ENCODE measurements around the gene BRAF.
"Not testable (repeated sequence)": the region's sequence is repeated elsewhere in the genome, so short reads cannot be mapped to it uniquely, and the experiment has no call there.

BRAF gene

DNA sequence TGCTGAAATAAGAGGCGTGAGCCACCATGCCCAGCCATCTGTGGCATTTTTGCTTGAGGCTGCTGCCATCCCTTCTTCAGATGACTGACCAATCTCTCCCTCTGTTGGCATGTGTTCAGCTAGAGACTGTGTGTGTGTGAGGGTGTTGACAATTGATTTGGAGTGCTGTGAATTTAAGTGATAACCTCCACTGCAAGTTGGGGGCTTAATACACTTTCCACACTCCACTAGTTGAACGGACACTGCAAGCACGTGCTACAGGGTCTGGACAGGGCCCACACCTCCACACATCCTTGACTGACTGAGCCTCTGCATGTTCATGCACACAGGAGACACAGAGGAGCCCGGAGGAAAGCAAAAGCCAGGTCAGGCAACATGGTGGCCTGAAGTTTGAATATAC lies 51.3 kb downstream of the BRAF start:
- FAIRE-seq, result no peak

DNA sequence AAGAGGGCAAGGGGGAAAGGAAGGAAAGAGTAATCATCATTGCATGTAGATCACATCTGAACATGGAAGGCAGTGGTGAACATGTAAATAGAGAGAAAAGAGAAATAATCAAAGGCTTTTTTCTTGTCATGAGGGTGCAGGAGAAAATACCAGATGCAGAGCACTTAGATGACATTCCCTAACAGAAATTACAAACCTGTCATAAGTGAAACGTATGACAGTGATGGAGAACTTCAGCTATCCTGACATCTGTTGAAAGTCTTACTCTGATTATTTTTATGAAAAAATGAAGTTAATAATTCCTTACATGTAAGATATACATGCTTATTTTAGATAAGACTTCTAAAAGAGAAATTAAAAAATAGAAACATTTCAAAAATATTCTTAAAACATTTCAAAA lies 54.7 kb downstream of the BRAF start:
- FAIRE-seq, result no peak

DNA sequence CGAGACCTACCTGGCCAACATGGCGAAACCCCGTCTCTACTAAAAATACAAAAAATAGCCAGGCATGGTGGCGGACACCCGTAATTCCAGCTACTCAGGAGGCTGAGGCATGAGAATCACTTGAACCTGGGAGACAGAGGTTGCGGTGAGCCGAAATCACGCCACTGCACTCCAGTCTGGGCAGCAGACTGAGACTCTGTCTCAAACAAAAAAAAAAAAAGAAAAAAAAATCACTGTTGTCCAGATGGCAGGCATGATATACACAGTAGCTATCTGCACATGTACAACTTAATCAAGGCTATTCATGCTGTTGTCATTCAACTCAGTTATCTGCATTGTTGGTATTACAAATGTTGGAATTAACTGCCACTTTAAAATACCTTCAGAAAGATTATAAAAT lies 55.3 kb downstream of the BRAF start:
- FAIRE-seq, result no peak

DNA sequence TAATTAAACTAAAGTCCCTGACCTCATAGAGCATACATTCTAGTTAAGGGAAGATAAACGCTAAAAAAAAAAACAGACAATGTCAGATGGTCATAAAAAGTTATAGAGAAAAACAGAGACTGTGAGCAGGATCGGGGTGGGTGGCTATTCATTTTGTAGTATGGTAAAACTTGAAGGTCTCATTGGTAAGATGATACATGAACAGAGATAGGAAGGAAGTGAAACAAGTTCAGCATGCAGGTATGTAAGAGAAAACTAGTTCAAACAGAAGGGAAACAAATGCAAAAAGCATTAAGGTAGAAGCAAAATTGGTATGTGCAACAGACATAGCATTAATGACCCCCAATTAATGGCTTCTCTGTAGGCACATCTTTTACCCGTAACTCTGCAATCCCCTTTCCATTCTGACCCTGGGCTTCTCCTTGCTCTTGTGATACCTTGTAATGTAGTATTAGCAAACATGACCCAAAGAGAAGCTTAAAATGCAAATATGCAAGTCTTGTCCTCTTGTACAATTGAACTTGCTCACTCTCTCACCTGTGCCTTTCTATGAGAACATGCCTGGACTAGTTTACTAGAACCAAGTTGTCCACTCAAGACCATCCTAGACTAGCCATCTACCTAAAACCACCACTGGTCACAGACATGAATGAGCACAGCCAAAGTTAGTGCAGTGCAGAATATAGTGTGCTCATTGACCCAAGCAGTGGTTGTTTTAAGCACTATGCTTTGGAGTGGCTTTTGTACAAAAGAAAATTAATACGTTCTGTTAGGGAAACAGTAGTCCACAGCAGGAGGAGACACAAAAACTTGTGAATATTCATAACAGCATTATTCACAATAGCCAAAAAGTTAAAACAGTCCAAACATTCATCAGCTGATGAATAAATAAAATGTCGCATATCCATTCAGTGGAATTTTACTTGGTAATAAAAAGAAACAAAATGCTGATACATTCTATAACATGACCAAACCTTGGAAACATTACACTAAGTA lies 57.0 kb downstream of the BRAF start:
- FAIRE-seq, result no peak

DNA sequence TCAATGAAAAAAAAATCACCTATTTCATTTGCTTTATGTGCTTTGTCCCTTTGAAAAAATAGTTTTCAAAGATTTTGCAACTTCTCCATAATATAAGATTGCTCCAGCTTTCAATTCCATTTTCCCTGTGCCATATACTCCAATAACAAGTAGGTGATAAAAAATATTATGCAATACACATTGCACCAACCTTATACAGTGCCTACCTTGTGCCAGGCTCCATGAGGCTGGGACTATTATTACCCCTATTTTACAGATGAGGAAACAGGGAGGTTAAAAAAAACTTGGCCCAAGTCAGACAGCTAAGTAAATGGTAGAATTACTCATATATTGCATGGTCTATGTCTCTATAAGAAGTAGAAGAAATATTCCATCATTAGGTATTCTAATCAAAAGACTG lies 57.8 kb downstream of the BRAF start:
- no peak for FAIRE-seq

DNA sequence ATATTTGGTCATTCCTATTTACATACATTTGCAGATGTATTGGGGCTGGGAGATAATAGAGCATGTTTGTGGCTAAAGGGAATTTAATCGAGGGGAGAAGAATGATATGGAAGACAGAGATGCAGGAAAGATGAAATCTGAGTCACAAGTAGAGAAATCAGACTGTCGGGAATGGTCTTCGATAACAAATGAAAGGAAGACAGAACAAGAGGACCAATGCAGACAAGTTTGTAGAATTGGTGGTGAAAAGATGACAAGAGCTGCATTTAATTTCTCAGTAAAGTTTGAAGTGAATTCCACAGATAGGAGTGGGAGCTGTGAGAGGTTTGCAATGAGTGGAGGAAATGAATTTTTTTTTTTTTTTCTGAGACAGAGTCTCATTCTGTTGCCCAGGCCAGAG lies 60.0 kb downstream of the BRAF start:
- no peak for FAIRE-seq

DNA sequence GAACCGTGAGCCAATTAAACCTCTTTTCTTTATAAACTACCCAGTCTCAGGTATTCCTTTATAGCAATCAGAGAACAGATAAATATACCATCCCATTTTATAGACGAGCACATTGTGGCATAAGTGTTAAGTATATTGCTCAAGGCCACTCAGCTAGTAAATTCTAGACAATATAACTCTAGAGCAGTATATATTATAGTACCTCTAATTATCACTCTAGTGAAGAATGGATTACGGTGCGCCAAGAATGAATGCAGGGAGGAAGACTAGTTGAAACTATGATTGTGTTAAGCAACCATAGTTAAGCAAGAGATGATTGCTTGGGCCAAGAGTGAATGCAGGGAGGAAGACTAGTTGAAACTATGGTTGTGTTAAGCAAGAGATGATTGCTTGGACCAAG lies 60.9 kb downstream of the BRAF start:
- FAIRE-seq, result no peak

DNA sequence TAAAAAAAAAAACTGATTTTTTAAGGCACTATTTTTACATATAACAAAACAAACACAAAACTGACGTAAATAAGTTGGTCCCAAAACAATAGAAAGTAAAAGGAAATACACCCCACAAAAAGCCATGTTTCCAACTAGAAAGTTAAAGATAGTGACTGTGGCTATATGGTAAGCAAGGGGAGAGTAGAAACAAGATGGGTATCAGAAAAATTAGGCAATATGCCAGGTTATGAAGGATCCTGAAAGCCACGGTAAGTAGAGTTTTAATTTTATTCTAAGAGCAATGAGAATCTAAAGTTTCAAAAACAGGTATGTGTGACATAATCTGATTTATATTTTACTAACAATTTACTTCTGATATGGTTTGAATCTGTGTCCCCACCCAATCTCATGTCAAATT lies 61.5 kb downstream of the BRAF start:
- FAIRE-seq, result no peak

DNA sequence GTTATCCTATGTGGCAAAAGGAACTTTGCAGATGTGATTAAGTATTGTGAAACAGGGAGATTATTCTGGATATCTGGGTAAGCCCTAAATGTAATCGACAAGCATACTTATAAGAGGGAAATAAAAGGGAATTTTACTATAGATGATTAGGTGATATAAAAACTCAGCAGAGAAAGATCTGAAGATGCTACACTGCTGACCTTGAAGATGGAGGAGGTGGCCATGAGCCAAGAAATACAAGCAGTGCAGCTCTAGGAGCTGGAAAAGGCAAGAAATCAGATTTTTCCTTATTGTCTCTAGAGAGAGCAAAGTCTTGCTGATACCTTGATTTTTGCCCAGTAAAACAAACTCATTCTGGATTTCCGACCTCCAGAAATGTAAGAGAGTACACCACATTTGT lies 67.7 kb downstream of the BRAF start:
- FAIRE-seq, result no peak

DNA sequence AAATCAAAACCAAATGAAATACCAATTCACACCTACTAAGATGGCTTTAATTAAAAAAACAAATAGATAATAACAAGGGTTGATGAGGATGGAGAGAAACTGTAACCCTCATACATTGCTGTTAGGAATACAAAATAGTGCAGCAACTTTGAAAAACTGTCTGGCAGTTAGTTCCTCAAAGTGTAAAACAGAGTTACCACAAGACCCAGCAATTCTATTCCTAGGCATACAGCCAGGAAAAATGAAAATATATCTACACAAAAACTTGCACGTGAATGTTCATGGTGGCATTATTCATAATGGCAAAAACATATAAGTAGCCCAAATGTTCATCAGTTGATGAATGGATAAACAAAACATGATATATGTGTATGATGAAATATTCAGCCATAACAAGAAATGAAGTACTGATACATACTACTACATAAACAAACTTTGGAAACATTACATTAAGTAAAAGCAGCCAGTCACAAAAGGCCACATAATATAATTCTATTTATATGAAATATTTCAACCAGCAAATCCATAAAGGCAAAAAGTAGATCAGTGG lies 83.5 kb downstream of the BRAF start:
- FAIRE-seq, result no peak

DNA sequence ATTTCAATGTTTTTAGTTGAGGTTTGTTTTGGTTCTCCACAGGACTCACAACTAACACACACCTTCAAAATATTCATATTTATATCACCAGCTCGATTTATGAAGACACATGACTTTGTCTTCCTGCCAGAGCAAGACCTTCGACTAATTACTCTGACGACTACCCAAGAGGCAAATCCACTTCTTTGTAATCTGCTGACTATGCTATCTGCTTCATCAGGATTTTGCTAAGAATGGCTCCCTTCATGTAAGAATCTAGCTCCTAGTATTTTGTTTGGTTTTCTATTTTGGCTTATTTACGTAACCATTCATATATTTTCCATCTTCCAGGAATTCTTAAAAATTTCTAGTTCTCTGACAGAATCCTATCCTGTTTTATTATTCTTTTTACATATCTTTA lies 93.0 kb downstream of the BRAF start:
- FAIRE-seq, result no peak

DNA sequence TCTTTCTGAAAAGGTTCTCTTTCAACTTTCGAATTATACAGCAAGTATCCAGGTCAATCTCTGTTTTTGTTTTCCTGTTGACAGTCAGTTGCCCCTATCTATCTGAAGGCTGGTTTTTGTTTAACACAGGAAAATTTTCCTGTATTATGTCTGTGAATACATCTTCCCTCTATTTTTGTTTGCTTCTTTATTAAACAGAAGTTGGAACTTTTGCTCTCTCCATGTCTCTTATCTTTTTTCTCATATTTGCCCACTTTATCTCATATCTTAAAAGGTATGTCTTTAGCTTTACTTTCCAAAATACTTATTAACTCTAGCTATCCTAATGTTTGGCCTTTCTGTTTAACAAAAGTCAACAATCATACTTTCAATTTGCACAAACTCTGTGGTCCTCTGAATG lies 95.0 kb downstream of the BRAF start:
- FAIRE-seq, result no peak

DNA sequence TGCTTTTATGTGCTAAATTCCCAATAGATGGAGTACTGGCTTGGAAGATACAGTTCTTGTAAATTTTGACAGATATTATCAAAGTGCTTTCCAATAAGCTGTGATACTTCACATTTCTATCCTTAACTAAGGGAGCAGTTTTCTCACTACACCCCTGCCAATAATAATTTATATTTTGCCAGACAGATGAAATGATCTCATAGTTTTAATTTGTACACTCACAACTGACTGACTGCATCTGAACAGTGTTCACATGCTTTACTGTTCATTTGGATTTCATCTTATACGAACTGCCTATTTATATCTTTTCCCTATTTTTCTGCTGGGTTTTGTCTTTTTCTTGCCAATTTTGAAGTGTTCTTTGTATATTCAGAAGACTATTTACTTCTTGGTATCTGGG lies 96.0 kb downstream of the BRAF start:
- no peak for FAIRE-seq

DNA sequence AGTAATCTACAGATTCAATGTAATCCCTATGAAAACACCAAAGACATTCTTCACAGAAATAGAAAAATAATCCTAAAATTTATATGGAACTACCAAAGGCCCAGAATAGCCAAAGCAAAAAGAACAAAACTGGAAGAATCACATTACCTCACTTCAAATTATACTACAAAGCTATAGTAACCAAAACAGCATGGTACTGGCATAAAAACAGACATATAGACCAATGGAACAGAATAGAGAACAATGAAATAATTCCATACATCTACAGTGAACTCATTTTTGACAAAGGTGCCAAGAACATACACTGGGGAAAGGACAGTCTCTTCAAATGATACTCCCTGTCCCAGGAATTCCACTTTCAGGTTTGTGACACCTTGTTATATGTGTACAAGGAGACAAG lies 107.3 kb downstream of the BRAF start:
- FAIRE-seq, result not testable (repeated sequence)

DNA sequence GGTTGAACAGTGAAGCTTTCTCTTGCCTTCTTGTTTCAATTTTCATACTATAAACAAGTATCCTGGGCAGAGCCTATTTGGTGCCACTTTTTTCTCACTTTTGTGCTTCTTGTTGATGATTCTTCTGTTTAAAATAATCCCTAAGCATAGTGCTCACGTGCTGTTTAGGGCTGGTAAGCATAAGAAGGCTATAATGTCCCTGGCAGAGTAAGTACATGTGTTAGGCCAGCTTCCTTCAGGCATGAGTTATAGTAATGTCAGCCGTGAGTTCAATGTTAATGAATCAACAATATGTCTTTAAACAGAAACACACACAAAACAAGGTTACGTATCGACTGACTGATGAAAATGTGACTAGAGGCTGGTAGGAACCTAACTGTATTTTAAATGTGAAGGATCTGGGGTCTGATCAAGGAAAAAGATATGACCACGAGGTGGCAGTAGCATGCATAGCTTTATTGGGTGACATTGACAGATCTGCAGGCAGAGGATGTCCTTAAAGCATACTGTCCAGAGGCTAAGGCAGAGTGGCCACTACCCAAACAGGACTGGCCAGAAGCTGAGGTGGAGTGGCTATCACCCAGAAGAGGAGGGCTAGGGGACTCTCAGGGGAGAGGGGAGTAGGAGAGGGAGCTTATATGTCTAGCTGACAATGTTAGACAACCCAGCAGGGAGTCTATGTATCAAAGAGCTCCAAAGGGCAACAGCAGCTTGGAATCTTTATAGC lies 113.7 kb downstream of the BRAF start:
- peak; percentile 52 for FAIRE-seq

DNA sequence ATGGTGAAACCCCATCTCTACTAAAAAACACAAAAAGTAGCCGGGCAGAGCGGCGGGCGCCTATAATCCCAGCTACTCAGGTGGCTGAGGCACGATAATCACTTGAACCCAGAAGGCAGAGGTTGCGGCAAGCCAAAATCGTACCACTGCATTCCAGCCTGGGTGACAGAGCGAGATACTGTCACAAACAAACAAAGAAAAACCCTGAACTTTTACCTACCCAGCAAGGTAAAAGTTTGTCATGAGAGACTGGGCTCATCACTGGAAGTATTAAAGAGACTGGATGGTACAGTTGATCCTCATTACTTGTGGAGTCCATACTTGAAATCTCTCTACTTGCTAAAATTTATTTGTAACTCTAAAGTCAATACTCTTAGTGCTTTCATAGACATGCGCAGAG lies 114.3 kb downstream of the BRAF start:
- FAIRE-seq, result no peak

DNA sequence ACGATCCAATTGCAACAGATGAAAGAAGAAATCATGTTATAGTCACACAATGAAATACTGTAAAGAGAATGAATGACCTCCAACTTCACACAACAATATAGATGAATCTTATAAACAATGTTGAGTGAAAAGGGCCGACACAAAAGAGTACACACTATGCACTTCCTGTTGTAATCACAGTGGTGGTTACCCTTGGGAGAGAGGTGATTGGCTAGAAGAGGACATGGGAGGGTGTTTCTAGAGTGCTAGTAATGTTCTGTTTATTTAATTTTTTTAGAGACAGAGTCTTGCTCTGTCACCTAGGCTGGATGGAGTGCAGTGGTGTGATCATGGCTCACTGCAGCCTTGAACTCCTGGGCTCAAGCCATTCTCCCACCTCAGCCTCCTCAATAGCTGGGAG lies 145.8 kb downstream of the BRAF start:
- FAIRE-seq, result no peak

DNA sequence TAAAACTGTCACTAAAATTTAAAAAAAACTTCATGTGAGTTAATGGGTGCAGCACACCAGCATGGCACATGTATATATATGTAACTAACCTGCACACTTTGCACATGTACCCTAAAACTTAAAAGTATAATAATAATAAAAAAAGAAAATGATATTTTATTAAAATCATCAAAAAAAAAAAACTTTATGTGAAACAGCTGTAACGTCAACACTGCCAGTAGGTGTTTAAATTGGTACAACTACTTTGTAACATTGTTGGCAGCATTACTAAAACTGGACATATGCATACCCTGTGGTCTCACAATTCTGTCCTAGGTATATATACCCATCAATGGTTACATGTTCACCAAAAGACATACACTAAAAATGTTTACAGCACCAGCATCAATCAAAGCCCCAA lies 146.2 kb downstream of the BRAF start:
- no peak for FAIRE-seq

DNA sequence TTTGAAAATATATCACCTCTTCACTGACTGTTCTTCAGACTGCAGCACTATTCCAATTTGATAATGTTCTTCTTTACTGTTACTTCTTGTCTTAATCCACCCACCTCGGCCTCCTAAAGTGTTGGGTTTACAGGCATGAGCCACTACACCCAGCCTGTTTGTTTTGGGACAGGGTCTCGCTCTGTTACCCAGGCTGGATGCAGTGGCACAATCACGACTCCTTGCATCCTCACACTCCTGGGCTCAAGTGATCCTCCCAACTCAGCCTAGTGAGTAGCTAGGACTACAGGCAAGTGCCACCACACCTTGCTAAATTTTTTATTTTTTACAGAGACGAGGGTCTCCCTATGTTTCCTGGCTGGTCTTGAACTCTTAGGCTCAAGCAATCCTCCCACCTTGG lies 150.4 kb downstream of the BRAF start:
- FAIRE-seq, result no peak

DNA sequence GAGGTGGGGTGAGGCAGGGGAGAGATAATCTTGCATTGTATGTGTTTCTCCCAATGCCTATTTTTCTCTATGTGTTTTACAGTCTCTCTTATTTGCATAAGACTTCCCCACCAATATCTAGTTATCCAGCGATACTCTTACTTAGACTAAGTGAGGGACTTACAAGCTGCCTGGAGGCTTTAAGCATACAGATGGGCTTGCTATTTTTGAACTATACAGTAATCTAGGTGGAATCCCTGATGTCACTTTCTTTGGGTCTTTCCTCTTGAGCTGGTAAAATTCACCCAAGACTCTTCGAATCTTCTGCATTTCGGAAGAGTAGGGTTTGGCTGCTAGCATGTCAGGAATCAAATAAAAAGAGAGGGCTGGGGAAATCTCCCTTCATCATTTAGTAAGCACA lies 151.6 kb downstream of the BRAF start:
- no peak for FAIRE-seq

DNA sequence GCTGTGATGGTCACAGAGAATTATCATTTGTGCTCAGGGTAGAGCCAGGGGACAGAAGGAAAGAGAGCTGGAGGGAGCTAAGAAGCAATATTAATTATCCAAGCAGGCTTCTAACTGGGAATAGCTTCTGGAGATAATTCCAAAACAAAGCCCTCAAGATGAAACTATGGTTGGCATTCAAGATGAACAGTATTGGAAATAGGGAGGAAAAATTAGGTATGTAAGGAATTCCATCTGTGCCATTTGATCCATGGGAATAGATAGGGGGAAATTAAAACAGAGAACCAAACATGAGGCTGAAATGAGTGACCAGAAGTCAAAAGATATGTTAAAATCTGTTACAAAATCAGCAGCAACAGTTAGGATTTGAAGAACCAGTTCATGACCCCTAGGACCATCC lies 152.9 kb downstream of the BRAF start:
- FAIRE-seq, result no peak

DNA sequence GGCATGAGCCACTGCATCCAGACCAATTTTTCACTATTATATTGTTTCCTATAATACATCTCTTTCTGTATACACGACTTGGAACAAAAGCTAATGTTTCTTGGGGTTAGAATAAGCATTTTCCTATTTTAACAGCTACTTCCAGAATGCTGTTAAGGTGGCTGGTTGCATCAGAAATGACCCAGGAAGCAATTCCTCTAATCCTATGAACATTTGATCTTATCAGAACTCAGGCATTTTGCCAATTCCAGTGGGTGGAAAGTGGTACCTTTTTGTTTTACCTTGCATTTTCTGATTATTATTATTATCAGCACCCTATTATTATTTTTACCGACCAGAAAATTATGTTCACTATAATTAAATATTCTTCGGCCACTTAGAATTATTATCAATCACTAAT lies 154.9 kb downstream of the BRAF start:
- no peak for FAIRE-seq

DNA sequence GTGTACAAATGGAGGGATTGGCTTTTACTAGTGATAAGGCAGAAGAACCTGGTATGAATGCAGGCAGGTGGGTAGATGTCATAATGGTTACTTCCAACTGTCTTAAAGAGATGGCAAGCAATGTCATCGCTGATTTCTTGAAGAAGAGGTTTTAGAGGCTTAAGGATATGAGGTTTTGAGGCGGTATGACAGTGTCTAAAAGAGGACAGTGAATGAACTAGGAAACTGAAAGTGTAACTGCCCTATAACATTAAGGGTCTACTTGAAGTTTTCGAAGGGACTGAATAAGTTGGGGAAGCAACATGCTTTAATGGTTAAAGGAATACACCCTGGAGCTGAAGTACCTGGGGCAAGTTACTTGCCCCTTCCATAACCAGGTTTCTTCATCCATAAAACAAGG lies 157.3 kb downstream of the BRAF start:
- FAIRE-seq, result no peak

DNA sequence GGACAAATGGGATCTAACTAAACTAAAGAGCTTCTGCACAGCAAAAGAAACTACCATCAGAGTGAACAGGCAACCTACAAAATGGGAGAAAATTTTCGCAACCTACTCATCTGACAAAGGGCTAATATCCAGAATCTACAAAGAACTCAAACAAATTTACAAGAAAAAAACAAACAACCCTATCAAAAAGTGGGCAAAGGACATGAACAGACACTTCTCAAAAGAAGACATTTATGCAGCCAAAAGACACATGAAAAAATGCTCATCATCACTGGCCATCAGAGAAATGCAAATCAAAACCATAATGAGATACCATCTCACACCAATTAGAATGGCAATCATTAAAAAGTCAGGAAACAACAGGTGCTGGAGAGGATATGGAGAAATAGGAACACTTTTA lies 159.3 kb downstream of the BRAF start:
- not testable (repeated sequence) for FAIRE-seq

All from TTC549 (cell line).